ENCODE results near the gene KRTAP10-2. TPM values are rescaled to one million over a fixed set of nuclear protein-coding genes. Genes with fewer than 3 reads are reported as not detected.

Gene KRTAP10-2
- total RNA-seq, 4 donors from 2014 or later = not detected

DNA sequence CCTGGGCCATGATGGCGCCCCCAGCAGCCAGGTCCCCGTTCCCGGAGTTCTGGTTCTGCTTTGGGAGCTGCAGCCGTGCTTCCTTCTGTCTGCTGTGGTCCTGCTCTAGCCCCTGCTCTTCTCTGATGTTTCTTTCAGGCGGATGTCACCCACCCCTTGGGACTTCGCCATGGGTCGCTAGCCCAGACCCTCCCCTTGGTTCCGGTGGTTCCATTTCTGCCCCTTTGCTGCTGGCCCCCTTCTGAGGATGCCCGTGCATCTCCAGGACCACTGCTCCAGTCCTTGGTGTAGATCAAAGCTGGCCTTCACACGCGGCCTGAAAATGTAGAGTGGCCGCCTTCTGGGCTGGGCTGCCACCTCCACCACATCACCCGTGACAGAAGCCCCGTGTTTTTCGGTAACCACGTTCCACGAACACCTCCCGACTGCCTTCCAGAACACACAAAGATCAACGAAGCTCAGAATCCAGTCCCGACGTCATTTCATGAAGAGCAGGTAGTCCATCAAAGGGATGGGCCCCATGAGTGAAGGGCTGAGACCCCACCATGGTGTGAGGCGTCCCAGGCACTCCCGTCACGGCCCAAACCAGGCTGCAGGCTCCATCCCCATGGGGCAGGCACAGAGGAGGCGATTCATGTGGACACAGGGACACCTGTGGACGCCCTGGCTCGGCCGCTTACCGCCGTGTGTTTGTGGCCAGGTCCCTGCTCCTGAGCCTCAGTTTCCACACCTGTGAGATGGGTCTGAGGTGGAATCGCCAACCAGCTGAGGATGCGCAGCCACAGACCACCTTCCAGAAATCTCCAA, 35.7 kb downstream of the KRTAP10-2 start:
- 91 to 94% methylated on average over 31 to 32 of the region's 32 CpGs for WGBS, 2 donors
- Histone ChIP-seq H3K4me3 (replicated peaks in 1 of 3) (no peak overlapping the region), H3K9me3 (no peaks in the 10 kb centered on the region), H3K36me3 (no peaks in the 10 kb centered on the region), H3K27me3 (no peaks in the 10 kb centered on the region), H3K27ac (no peak overlapping the region), H3K4me1 (peaks cover 3 to 4% of the 10 kb centered on the region in 2 donors)
- no peak for DNase-seq
- intact Hi-C loops (cut with DNase I) = no loop called here
- no peak for TF ChIP-seq POLR2A (IDR thresholded peaks at IDR 0.05)
- TF ChIP-seq, protein P1, sequence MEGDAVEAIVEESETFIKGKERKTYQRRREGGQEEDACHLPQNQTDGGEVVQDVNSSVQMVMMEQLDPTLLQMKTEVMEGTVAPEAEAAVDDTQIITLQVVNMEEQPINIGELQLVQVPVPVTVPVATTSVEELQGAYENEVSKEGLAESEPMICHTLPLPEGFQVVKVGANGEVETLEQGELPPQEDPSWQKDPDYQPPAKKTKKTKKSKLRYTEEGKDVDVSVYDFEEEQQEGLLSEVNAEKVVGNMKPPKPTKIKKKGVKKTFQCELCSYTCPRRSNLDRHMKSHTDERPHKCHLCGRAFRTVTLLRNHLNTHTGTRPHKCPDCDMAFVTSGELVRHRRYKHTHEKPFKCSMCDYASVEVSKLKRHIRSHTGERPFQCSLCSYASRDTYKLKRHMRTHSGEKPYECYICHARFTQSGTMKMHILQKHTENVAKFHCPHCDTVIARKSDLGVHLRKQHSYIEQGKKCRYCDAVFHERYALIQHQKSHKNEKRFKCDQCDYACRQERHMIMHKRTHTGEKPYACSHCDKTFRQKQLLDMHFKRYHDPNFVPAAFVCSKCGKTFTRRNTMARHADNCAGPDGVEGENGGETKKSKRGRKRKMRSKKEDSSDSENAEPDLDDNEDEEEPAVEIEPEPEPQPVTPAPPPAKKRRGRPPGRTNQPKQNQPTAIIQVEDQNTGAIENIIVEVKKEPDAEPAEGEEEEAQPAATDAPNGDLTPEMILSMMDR (IDR thresholded peaks at IDR 0.05) = no peak

DNA sequence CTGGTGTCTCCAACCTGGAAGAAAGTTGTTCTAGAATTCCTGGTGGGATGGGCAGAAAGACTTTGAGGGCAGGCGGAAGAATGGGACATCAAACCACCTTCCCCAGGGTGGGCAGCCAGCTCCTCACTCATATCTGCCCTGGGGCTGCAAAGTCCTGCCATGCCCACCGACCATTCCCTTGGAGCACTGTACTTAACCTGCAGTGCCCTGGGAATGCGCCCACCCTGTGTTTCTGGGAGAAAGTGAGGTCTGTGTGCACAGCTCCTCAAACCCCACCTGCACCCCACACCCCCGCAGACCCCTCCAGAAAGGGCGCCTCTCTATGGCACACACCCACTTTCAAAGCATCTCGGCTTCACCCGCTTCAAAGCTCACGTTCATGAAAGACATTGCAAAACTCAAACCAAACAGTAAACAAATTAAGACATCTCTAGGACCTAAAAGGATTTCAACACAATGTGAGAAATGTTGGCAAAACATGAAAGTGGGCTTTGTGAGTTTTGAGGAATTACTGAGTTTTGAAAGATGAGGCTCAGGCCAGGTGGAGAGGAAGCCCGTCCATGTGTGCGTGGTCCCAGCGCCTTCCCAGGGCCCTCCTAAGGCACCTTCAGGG, 36.5 kb downstream of the KRTAP10-2 start:
- H3K27ac ChIP-seq = no peak overlapping the region

DNA sequence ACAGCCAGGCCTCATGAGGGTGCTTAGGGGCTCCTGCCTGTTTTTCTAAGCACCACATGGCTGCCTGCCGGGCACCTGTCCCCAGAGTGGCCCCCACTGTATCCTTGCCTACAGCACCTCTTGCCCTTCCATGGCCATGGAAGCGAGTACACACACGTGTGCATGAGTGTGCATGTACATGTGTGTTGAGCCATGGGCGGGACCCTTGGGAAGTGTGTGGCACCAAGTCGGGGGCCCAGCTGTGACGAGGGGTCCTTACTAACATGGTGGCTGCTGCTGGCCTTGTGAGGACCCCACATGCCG, 37.1 kb downstream of the KRTAP10-2 start:
- intact Hi-C loops (cut with DNase I) = loop anchor here (5.0 kb wide), 1 partner anchor 278 kb away; no protein-coding TSS in a partner anchor
- Histone ChIP-seq H3K27me3 (no peaks in the 10 kb centered on the region), H3K27ac (no peak overlapping the region), H3K4me3 (replicated peaks in 1 of 3) (no peak overlapping the region), H3K9me3 (no peaks in the 10 kb centered on the region), H3K36me3 (no peaks in the 10 kb centered on the region), H3K4me1 (peaks cover 12 to 13% of the 10 kb centered on the region in 2 donors)
- DNase-seq = no peak
- WGBS, 2 donors = 92 to 95% methylated on average over 6 to 7 of the region's 7 CpGs
- no peak for TF ChIP-seq POLR2A (IDR thresholded peaks at IDR 0.05)
- TF ChIP-seq, protein P1 (IDR thresholded peaks at IDR 0.05) = no peak

More for the DNA sequence above, 36.5 kb downstream of the KRTAP10-2 start:
- Histone ChIP-seq H3K9me3 (no peaks in the 10 kb centered on the region), H3K4me1 (peaks cover 10% of the 10 kb centered on the region in 2 donors), H3K27me3 (no peaks in the 10 kb centered on the region), H3K4me3 (replicated peaks in 1 of 3) (no peak overlapping the region), H3K36me3 (no peaks in the 10 kb centered on the region)
- 87 to 88% methylated on average over 10 to 11 of the region's 11 CpGs for WGBS, 2 donors
- intact Hi-C loops (cut with DNase I) = loop anchor here (5.0 kb wide), 1 partner anchor 277 kb away; no protein-coding TSS in a partner anchor
- DNase-seq = no peak
- TF ChIP-seq POLR2A (IDR thresholded peaks at IDR 0.05) = no peak
- TF ChIP-seq, protein P1 (IDR thresholded peaks at IDR 0.05) = no peak

DNA sequence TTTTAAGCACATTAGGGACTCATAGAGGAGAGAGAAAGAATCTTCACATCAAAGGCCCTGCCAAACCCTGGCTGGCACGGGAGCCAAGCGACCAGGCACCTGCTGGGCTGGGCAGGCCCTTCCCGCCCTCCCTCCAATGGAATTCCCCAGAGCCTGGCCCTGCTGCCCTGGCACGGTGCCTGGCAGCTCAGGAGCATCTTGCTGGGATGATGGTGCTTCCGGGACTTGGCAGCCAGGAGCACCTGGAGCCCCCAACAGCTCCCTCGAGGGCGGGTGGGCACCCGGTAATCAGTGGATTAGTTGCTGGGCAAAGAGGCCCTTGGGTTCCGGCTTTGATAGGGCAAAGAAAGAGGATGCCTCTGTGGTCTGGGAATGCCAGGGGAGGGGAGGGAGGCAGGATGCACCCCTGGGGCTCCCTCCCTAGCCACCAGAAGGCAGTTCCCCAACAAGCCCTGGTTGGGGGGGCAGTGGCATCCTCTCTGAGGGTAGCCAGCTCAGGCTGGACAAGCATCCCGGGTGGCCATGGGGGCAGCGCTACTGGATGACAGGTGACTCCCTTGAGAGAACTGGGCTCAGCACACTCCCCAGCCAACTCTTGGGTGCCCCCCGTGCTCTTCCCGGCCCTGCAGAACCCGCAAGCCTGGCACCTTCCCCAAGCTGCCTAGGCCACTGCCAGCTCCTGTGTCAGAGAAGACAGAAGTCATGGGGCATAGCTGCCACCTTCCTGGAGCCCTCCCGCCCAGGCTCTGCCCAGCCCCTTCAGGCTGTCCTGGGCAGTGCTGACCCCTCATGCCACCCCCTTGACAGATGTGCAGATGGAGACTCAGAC, 37.7 kb downstream of the KRTAP10-2 start:
- H3K9me3 ChIP-seq = no peaks in the 10 kb centered on the region
- intact Hi-C loops (cut with DNase I) = loop anchor here (5.0 kb wide), 1 partner anchor 279 kb away; no protein-coding TSS in a partner anchor
- peaks cover 12 to 13% of the 10 kb centered on the region in 2 donors for H3K4me1 ChIP-seq
- no peaks in the 10 kb centered on the region for H3K27me3 ChIP-seq
- TF ChIP-seq, protein P1 (IDR thresholded peaks at IDR 0.05) = no peak
- TF ChIP-seq POLR2A (IDR thresholded peaks at IDR 0.05) = no peak
- H3K36me3 ChIP-seq = no peaks in the 10 kb centered on the region
- WGBS, 2 donors = 32 to 56% methylated on average over 4 to 9 of the region's 15 CpGs
- H3K27ac ChIP-seq = no peak overlapping the region
- peak; percentile 48 to 59 for DNase-seq
- no peak overlapping the region for H3K4me3 ChIP-seq (replicated peaks in 1 of 3)
